Glomerular endothelial cell (primary cell): Measurements from ENCODE around the gene CUX1. TPM values are rescaled to one million over a fixed set of nuclear protein-coding genes. Genes with fewer than 3 reads are reported as not detected.
"Not testable (repeated sequence)": the region's sequence is repeated elsewhere in the genome, so short reads cannot be mapped to it uniquely, and the experiment has no call there.

ENCODE experiments used
- DNase-seq: peaks from one replicate; pipeline ENCODE4 v3.0.0-alpha.2; 2011; ENCODE audit warnings: low read depth, low spot score; ENCODE audit errors: extremely low read depth
- total RNA-seq: library from RNA; depleted of rRNA; stranded (reverse); fragments of >200 nt; gene quantifications from 2 replicates; pipeline ENCODE4 v1.2.3, GENCODE V29; 2015

Gene CUX1
- total RNA-seq, 1 donor from 2014 or later, result 62.0 TPM

- no peak for DNase-seq
Measured at GRCh38 chr7:101865455-101865854, 48.0 kb downstream of the CUX1 start.

GRCh38 chr7:101866328-101866727 is 48.9 kb downstream of the CUX1 start:
- no peak for DNase-seq

GRCh38 chr7:101867265-101867664 is 49.8 kb downstream of the CUX1 start:
- no peak for DNase-seq

DNA sequence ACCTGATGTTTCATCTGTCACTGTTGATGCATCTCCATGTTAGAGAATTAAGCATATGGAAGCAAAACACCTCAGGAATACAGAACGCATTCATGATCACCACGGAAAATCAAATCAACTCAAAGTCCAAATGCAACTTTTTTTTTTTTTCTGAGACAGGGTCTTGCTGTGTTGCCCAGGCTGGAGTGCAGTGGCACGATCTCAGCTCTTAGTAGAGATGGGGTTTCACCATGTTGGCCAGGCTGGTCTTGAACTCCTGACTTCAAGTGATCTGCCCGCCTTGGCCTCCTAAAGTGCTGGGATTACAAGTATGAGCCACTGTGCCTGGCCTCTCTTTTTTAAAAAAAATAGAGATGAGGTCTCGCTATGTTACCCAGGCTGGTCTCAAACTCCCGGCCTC is 50.3 kb downstream of the CUX1 start:
- DNase-seq, result not testable (repeated sequence)

GRCh38 chr7:101868191-101868950 is 50.9 kb downstream of the CUX1 start:
- no peak for DNase-seq

- DNase-seq, result no peak
Measured at GRCh38 chr7:101869026-101869900, 51.8 kb downstream of the CUX1 start.

GRCh38 chr7:101869901-101870290 is 52.5 kb downstream of the CUX1 start:
- no peak for DNase-seq

DNA sequence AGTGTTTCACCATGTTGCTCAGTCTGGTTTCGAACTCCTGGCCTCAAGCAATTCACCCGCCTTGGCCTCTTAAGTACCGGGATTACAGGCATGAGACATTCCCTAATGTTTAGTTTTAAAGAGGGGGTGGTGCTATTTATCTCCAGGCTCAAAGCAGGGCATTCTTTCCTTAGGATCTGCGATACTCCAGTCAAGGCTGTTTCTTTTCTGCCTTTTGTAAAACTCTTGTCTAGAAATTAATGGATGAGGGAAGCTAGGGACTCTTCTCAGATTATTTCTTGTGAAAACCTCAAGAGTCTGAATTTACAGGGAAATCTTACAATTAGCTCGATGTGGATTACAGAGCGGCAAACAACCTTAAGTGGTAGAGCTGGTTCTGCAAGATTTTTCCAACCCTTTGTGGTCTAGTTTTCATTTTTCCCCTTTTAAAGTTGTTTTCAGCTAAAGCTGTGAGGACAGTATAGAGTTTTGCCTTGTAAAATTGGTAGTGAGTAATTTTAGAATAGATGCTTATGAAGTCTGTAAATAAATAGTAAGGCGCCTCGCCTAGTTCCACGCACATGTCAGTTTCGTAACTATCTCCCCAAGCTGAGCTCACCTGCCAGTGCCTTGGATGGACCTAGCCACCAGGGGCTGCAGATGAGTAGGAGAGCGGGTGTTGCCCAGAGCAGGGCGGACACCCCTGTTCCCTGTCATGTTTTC is 53.1 kb downstream of the CUX1 start:
- DNase-seq, result no peak

GRCh38 chr7:101871351-101871750 is 53.9 kb downstream of the CUX1 start:
- no peak for DNase-seq

DNA sequence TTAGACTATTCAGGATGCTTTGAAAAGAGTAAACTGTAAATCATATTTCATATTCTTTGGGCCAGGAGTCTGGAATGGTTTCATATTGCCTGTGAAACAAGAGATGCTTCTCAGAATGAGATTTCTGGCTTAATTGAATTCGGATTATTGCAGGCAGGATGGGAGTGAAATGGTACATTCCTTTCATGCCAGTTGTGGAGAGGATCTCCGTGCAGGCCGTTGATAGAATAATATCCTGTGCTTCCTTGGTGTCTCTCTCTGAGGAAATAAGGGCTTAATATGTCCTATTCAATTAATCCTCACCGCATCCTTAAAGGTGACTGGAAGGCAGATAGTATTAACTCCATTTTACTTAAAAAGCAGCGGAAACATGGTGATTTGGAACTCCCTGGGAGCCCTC is 56.6 kb downstream of the CUX1 start:
- DNase-seq, result no peak

DNA sequence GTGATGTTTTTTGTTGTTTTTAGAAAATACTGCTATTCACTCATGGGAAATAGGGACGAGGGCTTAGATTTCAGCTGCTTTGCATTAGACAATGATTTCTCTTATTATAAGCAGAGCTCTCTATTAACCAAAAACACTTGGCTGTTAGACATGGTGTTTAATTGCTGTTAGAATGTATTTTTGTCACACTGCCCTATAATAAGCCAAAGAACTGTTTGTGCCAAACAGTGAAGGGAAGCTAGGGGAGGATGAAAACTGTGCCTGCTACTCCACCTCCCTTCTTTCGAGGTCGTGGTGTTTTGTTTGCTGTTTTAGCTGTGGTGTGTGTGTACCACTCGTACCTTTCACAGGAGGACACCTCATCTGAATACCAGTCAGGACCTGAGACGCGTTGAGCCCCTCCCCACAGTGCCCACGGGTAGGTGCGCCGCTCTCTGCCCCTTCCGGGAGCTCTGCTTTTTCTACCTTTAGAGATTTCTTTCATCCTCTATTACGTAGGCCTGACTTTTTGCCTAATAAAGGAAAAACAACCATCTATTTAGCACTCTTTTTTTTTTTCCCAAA is 57.9 kb downstream of the CUX1 start:
- no peak for DNase-seq

- no peak for DNase-seq
Measured at GRCh38 chr7:101877882-101878591, 60.6 kb downstream of the CUX1 start.

DNA sequence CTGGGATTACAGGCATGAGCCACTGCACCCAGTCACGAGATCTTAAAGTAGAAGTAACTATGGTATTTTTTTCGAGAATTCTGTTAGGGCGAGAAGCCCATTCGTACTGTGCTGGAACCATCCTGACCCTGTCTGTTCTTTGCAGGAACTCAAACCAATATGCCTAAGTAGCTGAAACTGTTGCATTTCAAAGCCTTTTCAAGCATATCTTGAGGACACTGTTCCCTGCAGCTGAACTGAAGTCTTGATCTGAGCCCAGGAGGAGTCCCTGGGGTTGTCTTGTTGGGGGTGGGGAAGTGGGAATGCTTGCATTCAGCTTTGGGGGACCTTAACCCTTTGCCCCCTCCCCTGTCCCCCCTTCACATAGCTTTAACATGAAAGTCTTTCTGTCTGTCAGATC is 61.5 kb downstream of the CUX1 start:
- no peak for DNase-seq

GRCh38 chr7:101879565-101879964 is 62.1 kb downstream of the CUX1 start:
- no peak for DNase-seq

GRCh38 chr7:101880282-101881054 is 63.0 kb downstream of the CUX1 start:
- DNase-seq, result no peak

GRCh38 chr7:101882005-101882421 is 64.6 kb downstream of the CUX1 start:
- no peak for DNase-seq

DNA sequence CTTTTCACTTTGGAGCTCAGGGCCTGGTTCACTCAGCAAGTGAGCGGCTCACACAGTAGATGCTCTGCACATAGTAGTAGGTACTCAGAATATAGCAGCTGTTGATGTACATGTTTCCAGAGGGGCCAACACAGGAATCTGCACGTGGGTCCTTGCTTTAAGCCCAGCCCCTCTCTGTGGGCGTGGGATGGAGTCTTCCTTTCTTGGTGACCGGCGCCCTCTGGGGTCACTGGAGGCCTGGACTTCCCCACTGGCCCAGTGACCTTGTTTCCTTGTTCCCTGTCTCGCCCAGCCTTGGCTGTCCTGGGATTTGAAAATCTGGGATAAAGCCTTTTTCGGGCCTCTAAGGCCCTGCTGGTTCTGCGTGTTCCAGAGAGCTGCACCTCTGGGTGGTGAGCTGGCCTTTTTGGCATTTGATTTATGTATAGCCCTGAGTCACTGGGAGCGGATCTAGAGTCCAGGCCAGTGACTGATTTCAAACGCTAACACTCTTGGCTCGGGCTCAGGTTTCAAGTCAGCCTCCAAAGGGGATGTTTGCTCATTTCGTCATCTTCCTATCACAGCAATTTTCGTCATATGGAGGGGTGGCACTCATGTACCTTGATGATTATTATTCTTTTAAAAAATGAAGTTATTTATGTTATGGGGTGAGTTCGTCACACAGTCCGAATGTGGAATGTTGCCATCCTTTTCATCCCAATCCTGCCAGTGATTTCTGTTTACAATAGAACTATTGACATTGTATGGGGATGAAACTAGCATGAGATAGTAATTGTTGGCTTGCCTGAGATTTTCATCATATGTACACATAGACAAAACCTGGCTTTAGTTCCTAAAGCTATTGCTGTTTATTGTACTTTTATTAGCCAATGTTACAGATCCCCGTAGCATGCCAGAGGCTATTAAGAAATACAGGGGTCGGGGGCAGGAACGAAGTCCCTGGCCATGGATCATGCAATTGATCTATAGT is 65.5 kb downstream of the CUX1 start:
- peak; percentile 99 for DNase-seq
